GM12878 (cell line): ENCODE data around the gene CLIP1. TPM values are rescaled to one million over a fixed set of nuclear protein-coding genes. Genes with fewer than 3 reads are reported as not detected.

Experiments
- ATF2 ChIP-seq: IDR thresholded peaks from 2 replicates; pipeline ENCODE4 v1.6.1; 2012; ENCODE audit warnings: low read length, inconsistent platforms
- BACH1 ChIP-seq: fragments of 450-650 bp; IDR thresholded peaks from 2 replicates; pipeline ENCODE4 v1.6.1; 2017; ENCODE audit warnings: mild to moderate bottlenecking, borderline replicate concordance
- BCLAF1 ChIP-seq: fragments of 450-650 bp; IDR thresholded peaks from 2 replicates; pipeline ENCODE4 v1.6.1; 2017; ENCODE audit warnings: antibody characterized with exemption, mild to moderate bottlenecking, moderate library complexity
- CBFB ChIP-seq: IDR thresholded peaks from 2 replicates; pipeline ENCODE4 v1.6.1; 2016; ENCODE audit warnings: antibody characterized with exemption, low read depth
- CBX3 ChIP-seq: fragments of 200-600 bp; sonication (generic); IDR thresholded peaks from 2 replicates; pipeline ENCODE4 v1.6.1; 2016; ENCODE audit warnings: low read depth, borderline replicate concordance
- FOXK2 ChIP-seq: fragments of 450-650 bp; IDR thresholded peaks from 2 replicates; pipeline ENCODE4 v1.6.1; 2017; ENCODE audit warnings: mild to moderate bottlenecking, moderate library complexity
- JUNB ChIP-seq: IDR thresholded peaks from 2 replicates; pipeline ENCODE4 v1.6.1; 2016; ENCODE audit warnings: antibody characterized with exemption, mild to moderate bottlenecking
- MYC ChIP-seq: IDR thresholded peaks from 2 replicates; pipeline ENCODE4 v1.6.1; 2011; ENCODE audit warnings: mild to moderate bottlenecking, low read length, moderate library complexity, inconsistent platforms; ENCODE audit not compliant: insufficient read depth, insufficient replicate concordance, insufficient read length, severe bottlenecking
- NFIC ChIP-seq: IDR thresholded peaks from 2 replicates; pipeline ENCODE4 v1.6.1; 2012; ENCODE audit warnings: low read depth, mild to moderate bottlenecking, inconsistent platforms, low read length, moderate library complexity
- NR2C1 ChIP-seq: fragments of 450-650 bp; IDR thresholded peaks from 2 replicates; pipeline ENCODE4 v1.6.1; 2017; ENCODE audit warnings: antibody characterized with exemption, mild to moderate bottlenecking, moderate library complexity
- PRDM15 ChIP-seq: fragments of 450-650 bp; formaldehyde crosslinking; IDR thresholded peaks from 2 replicates; pipeline ENCODE4 v1.4.0; 2020; ENCODE audit warnings: mild to moderate bottlenecking, moderate library complexity
- RCOR1 ChIP-seq: conservative IDR thresholded peaks from 2 replicates; pipeline ENCODE4 v1.6.1; 2012; ENCODE audit warnings: low read depth, low read length, improper control_type of control experiment
- SPI1 ChIP-seq: IDR thresholded peaks from 2 replicates; pipeline ENCODE4 v1.6.1; 2011; ENCODE audit warnings: low read depth, mild to moderate bottlenecking, low read length, moderate library complexity, borderline replicate concordance; ENCODE audit not compliant: insufficient read depth
- SREBF2 ChIP-seq: IDR thresholded peaks from 2 replicates; pipeline ENCODE4 v1.6.1; 2012; ENCODE audit warnings: mild to moderate bottlenecking, low read length
- STAT1 ChIP-seq: fragments of 450-650 bp; conservative IDR thresholded peaks from 2 replicates; pipeline ENCODE4 v1.6.1; 2014; ENCODE audit warnings: antibody characterized with exemption, mild to moderate bottlenecking
- polyA plus RNA-seq, 11 experiments: library from polyadenylated mRNA; depleted of rRNA in 4 of 11; unstranded in 6 of 11; stranded (reverse) in 5 of 11; fragments of >200 nt; fragmentation: Nextera tagmentation in 4 of 11; fragmentation: Illumina TruSeq in 1 of 11; extraction: Ambion mirVana in 4 of 11; extraction: Trizol in 1 of 11; gene quantifications; 1 replicate in 1 of 11; 2 replicates in 10 of 11; pipeline versions ENCODE4 v1.2.1 to v1.2.3, GENCODE V29; 2011 to 2016; ENCODE audit warnings: inconsistent platforms in 2 of 11, missing spikeins in 2 of 11, low read depth in 1 of 11
- total RNA-seq, 4 experiments: library from RNA; depleted of rRNA in 3 of 4; stranded (reverse); fragments of >200 nt in 3 of 4; fragmentation: Illumina TruSeq in 1 of 4; extraction: Trizol in 1 of 4; gene quantifications; 2 replicates each; pipeline versions ENCODE4 v1.2.1 to v1.2.3, GENCODE V29; 2013 to 2021
- TF ChIP-seq, protein P1 (sequence below): IDR thresholded peaks from 2 replicates; pipeline ENCODE4 v1.6.1; 2011; ENCODE audit warnings: low read depth, low read length, improper control_type of control experiment, borderline replicate concordance
- TF ChIP-seq, protein P2 (sequence below): IDR thresholded peaks from 2 replicates; pipeline ENCODE4 v1.6.1; 2011; ENCODE audit warnings: low read depth, mild to moderate bottlenecking, low read length, moderate library complexity, borderline replicate concordance; ENCODE audit errors: extremely low read depth
- TF ChIP-seq, protein P3 (sequence below): fragments of 450-650 bp; IDR thresholded peaks from 2 replicates; pipeline ENCODE4 v1.6.1; 2017; ENCODE audit warnings: mild to moderate bottlenecking, low read depth, inconsistent platforms; ENCODE audit not compliant: poor library complexity, severe bottlenecking

CLIP1 gene
- total and polyA plus RNA-seq, 10 of the 15 experiments (the other 5 are each of a cell fraction or from before 2014, with no cell fraction given): 6.0 to 45.4 (median 25.2) TPM

DNA sequence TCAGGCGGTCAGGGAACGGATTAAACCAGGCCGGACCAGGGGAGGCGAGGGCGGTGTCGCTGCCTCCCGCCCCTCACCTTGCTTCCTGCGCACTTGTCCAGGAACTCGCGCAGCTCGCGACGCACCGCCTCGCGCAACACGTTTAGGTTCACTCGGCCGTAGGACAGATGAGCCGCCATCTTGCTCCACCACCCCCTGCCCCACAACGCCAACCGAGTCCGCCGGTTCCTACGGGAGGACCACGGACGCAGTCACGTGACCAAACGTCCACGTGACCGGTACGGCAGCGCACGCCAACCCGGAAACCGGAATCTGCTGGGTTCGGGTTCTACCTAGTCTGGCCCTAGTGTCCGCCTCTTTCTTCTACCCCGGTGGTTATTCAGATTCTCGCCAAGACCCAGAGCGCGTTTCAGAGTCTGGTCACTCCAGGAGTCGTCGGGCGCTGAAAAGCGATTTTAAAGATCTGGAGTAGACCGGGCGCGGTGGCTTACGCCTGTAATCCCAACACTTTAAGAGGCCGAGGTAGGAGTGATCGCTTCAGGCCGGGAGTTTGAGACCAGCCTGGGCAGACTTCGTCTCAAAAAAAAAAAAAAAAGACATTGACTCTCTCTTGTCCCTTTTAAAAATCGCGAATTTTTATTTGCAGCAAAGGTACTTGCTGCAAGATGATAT is 156.1 kb downstream of the CLIP1 start, which contains the start of gene VPS33A (continued):
- TF ChIP-seq PRDM15 (CRISPR knock-in tag) (peak; percentile 96), BACH1 (no peak), CBFB (peak; percentile 62; the same call in 1 of the 2 replicates), SPI1 (no peak), FOXK2 (peak; percentile 77), JUNB (no peak), CBX3 (no peak), NFIC (peak; percentile 95), SREBF2 (no peak), NR2C1 (peak; percentile 54; the same call in 1 of the 2 replicates), MYC (peak; percentile 31), STAT1 (0 out of 2 replicates have a peak, but pooled peaks have one; percentile 88), BCLAF1 (no peak), ATF2 (no peak), RCOR1 (no peak)
- TF ChIP-seq, protein P1, sequence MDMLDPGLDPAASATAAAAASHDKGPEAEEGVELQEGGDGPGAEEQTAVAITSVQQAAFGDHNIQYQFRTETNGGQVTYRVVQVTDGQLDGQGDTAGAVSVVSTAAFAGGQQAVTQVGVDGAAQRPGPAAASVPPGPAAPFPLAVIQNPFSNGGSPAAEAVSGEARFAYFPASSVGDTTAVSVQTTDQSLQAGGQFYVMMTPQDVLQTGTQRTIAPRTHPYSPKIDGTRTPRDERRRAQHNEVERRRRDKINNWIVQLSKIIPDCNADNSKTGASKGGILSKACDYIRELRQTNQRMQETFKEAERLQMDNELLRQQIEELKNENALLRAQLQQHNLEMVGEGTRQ: peak; percentile 100
- TF ChIP-seq, protein P2, sequence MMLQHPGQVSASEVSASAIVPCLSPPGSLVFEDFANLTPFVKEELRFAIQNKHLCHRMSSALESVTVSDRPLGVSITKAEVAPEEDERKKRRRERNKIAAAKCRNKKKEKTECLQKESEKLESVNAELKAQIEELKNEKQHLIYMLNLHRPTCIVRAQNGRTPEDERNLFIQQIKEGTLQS: peak; percentile 99
- TF ChIP-seq, protein P3, sequence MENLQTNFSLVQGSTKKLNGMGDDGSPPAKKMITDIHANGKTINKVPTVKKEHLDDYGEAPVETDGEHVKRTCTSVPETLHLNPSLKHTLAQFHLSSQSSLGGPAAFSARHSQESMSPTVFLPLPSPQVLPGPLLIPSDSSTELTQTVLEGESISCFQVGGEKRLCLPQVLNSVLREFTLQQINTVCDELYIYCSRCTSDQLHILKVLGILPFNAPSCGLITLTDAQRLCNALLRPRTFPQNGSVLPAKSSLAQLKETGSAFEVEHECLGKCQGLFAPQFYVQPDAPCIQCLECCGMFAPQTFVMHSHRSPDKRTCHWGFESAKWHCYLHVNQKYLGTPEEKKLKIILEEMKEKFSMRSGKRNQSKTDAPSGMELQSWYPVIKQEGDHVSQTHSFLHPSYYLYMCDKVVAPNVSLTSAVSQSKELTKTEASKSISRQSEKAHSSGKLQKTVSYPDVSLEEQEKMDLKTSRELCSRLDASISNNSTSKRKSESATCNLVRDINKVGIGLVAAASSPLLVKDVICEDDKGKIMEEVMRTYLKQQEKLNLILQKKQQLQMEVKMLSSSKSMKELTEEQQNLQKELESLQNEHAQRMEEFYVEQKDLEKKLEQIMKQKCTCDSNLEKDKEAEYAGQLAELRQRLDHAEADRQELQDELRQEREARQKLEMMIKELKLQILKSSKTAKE: peak; percentile 67
